ENCODE results near the gene NTN3.

GRCh38 chr16:2470234-2470601 is 879 bp upstream of the NTN3 start:
- TF ChIP-seq EZH2phosphoT487 (IDR thresholded peaks at IDR 0.05; ENCODE audit: low read depth, severe bottlenecking, unreplicated experiment) (no peak), CTCF (IDR thresholded peaks at IDR 0.05; ENCODE audit: poor library complexity) (no peak)

Data from hepatocyte (in vitro differentiated cells).